Activated T-cell treated with anti-CD3 and anti-CD28 coated beads, Interleukin-2, amount 50 U/mL, for 1 hour (primary cell): ENCODE measurements around the gene SP5.
A peak's percentile ranks its signal among the peaks of the same experiment; 100 is the strongest.
"Not testable (repeated sequence)": the region's sequence is repeated elsewhere in the genome, so short reads cannot be mapped to it uniquely, and the experiment has no call there.

Experiments used
- DNase-seq: peaks from one replicate; pipeline ENCODE4 v3.0.0-alpha.2; 2020

Gene SP5

GRCh38 chr2:170711774-170712652 lies 3.1 kb upstream of the SP5 start:
- DNase-seq = peak; percentile 19

GRCh38 chr2:170712653-170713542 lies 2.2 kb upstream of the SP5 start:
- DNase-seq = no peak

GRCh38 chr2:170713543-170714380 lies 1.4 kb upstream of the SP5 start:
- peak; percentile 35 for DNase-seq

GRCh38 chr2:170714381-170715061 lies 616 bp upstream of the SP5 start:
- peak; percentile 31 for DNase-seq

- peak; percentile 33 for DNase-seq
These were observed 1.0 kb downstream of the SP5 start for GRCh38 chr2:170715932-170716777.

- DNase-seq = peak; percentile 52
These were observed 1.9 kb downstream of the SP5 start for GRCh38 chr2:170716851-170717598.

GRCh38 chr2:170717599-170717963 lies 2.4 kb downstream of the SP5 start:
- DNase-seq = no peak

- no peak for DNase-seq
These were observed 3.0 kb downstream of the SP5 start for GRCh38 chr2:170717991-170718589.

GRCh38 chr2:170719810-170720209 lies 4.7 kb downstream of the SP5 start:
- no peak for DNase-seq

GRCh38 chr2:170721678-170722077 lies 6.5 kb downstream of the SP5 start:
- DNase-seq = no peak

- DNase-seq = no peak
These were observed 7.2 kb downstream of the SP5 start for GRCh38 chr2:170722301-170722700.

- DNase-seq = no peak
These were observed 8.4 kb downstream of the SP5 start for GRCh38 chr2:170723446-170723958.

GRCh38 chr2:170733798-170734600 lies 18.9 kb downstream of the SP5 start:
- no peak for DNase-seq

- DNase-seq = not testable (repeated sequence)
These were observed 19.5 kb downstream of the SP5 start for GRCh38 chr2:170734601-170735000.

GRCh38 chr2:170736628-170737027 lies 21.5 kb downstream of the SP5 start:
- DNase-seq = no peak

- DNase-seq = no peak
These were observed 22.3 kb downstream of the SP5 start for GRCh38 chr2:170737406-170737805.

GRCh38 chr2:170737821-170738220 lies 22.7 kb downstream of the SP5 start:
- DNase-seq = no peak

GRCh38 chr2:170739048-170739447 lies 23.9 kb downstream of the SP5 start:
- DNase-seq = no peak

- DNase-seq = no peak
These were observed 24.4 kb downstream of the SP5 start for GRCh38 chr2:170739507-170740046.
